MCF 10A (cell line): ENCODE data around the gene URB2. TPM values are rescaled to one million over a fixed set of nuclear protein-coding genes. Genes with fewer than 3 reads are reported as not detected.
A peak's percentile ranks its signal among the peaks of the same experiment; 100 is the strongest.

Experiments used
- BruUV-seq: library from RNA; stranded (reverse); fragments of 400-500 nt; replicated peaks from 2 replicates; lab custom pipeline; 2021; lab: Mats Ljungman, UMichigan
- CTCF ChIA-PET: fragments of 300-600 bp; sonication (Branson Sonifier 250); formaldehyde crosslinking; extraction: SDS; loops from one replicate; lab custom pipeline; 2021; ENCODE audit warnings: antibody characterized with exemption, inconsistent platforms; lab: Yijun Ruan, JAX
- POLR2A ChIA-PET: fragments of 300-600, 350-650 bp; sonication (Branson Sonifier 250); formaldehyde crosslinking; extraction: SDS; loops from one replicate; lab custom pipeline; 2020; ENCODE audit warnings: antibody characterized with exemption, inconsistent platforms; lab: Yijun Ruan, JAX
- DNase-seq: peaks from one replicate; pipeline ENCODE4 v3.0.0-alpha.2; 2018; ENCODE audit not compliant: unreplicated experiment
- H3K27ac Mint-ChIP-seq: one replicate; pipeline ENCODE4 v1.8.0; 2022; ENCODE audit warnings: mild to moderate bottlenecking, low read depth, mixed read lengths; ENCODE audit not compliant: unreplicated experiment
- H3K27me3 Mint-ChIP-seq: one replicate; pipeline ENCODE4 v1.8.0; 2022; ENCODE audit warnings: mixed read lengths; ENCODE audit not compliant: insufficient read depth, unreplicated experiment
- H3K36me3 Mint-ChIP-seq: one replicate; pipeline ENCODE4 v1.8.0; 2022; ENCODE audit warnings: mild to moderate bottlenecking, moderate library complexity, mixed read lengths; ENCODE audit not compliant: insufficient read depth, unreplicated experiment
- H3K4me1 Mint-ChIP-seq: one replicate; pipeline ENCODE4 v1.8.0; 2022; ENCODE audit warnings: mixed read lengths; ENCODE audit not compliant: insufficient read depth, unreplicated experiment
- H3K4me3 Mint-ChIP-seq: one replicate; pipeline ENCODE4 v1.8.0; 2022; ENCODE audit warnings: mild to moderate bottlenecking, moderate library complexity, mixed read lengths; ENCODE audit not compliant: unreplicated experiment
- H3K9me3 Mint-ChIP-seq: one replicate; pipeline ENCODE4 v1.8.0; 2022; ENCODE audit warnings: mixed read lengths; ENCODE audit not compliant: unreplicated experiment
- intact Hi-C: fragments of 100-400 bp; cut with micrococcal nuclease; formaldehyde crosslinking; loops from 2 replicates; pipeline ENCODE4 v1.14.1; 2022
- total RNA-seq: library from RNA; stranded (reverse); gene quantifications from 2 replicates; pipeline ENCODE4 v1.2.3, GENCODE V29; 2022
- TF ChIP-seq, protein P1 (sequence below): fragments of 200-600 bp; IDR thresholded peaks from one replicate; pipeline ENCODE4 v1.8.0; 2022; ENCODE audit warnings: antibody characterized with exemption, mild to moderate bottlenecking; ENCODE audit not compliant: unreplicated experiment

URB2 gene
- total RNA-seq, 1 experiment from 2014 or later = 35.5 TPM

DNA sequence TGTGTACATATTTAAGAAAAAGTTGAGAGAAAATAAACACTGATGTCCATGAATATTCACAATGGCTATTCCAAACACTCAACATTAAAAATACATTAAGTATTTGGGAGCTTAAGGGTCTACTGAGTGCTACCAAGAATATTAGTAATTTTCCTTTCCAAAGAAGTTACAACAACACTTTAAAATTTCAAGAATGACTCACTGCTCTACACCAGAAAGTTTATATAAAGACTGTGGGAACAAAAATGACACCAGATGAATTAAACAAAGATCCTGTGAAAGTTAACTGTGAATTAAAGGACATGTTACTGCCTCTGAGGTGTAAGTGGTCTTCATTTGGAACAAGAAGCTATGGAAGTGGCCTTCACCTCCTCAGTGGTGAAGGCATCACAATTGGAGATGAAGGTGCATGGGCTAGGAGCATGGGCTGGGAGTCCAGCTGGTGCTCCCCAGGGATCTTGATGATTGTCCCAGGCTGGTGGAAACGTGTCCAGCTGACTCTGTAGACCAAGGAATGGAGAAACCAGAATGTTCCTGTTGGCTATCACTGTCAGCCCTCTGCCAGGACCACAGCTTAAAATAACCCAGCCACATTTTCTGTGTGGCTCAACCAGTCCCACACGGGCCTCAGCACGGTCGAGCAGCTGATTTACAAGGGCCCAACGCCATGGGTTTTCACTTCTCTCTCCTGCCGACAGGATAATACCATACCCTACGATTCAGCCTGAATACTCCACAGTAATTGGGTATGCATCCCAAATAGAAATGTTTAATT lies 28.9 kb upstream of the URB2 start:
- H3K4me1 Mint-ChIP-seq = peaks cover 30% of the 10 kb centered on the region
- H3K4me3 Mint-ChIP-seq = no peak overlapping the region
- H3K9me3 Mint-ChIP-seq = no peaks in the 10 kb centered on the region
- TF ChIP-seq, protein P1, sequence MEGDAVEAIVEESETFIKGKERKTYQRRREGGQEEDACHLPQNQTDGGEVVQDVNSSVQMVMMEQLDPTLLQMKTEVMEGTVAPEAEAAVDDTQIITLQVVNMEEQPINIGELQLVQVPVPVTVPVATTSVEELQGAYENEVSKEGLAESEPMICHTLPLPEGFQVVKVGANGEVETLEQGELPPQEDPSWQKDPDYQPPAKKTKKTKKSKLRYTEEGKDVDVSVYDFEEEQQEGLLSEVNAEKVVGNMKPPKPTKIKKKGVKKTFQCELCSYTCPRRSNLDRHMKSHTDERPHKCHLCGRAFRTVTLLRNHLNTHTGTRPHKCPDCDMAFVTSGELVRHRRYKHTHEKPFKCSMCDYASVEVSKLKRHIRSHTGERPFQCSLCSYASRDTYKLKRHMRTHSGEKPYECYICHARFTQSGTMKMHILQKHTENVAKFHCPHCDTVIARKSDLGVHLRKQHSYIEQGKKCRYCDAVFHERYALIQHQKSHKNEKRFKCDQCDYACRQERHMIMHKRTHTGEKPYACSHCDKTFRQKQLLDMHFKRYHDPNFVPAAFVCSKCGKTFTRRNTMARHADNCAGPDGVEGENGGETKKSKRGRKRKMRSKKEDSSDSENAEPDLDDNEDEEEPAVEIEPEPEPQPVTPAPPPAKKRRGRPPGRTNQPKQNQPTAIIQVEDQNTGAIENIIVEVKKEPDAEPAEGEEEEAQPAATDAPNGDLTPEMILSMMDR = no peak
- H3K36me3 Mint-ChIP-seq = peaks cover 81% of the 10 kb centered on the region
- ChIA-PET POLR2A (interaction anchor here (1.2 to 3.0 kb wide), 4 partner anchors 14 to 38 kb away, joined by 3 to 16 read pairs (median 4); partner anchors contain the start of genes ABCB10, TAF5L and URB2), CTCF (interaction anchor here (0.5 to 1.1 kb wide), 4 partner anchors 14 to 423 kb away, joined by 3 to 5 read pairs (median 3); no protein-coding TSS in a partner anchor)
- intact Hi-C loops = no loop called here
- H3K27me3 Mint-ChIP-seq = no peaks in the 10 kb centered on the region
- peak; percentile 34 for DNase-seq
- no TSS peak for BruUV-seq
- H3K27ac Mint-ChIP-seq = peak overlapping the region; percentile 57

DNA sequence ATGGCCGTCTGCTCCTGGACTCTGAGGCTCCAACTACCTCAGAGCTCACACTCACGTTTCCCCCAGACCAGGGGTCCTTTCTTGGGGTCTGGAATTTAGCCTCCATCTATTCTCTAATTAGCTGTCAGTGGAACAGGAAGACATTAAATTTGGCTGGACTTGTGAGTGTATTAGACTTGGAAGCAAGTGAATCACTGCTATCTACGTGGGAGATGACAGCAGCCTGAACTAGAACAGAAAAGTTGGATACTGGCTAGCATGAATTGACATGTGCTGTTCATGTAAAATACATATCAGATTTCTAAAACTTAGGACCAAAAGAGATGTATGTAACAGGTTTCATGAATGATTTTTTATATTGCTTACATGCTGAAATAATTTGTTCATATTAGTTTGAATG lies 28.2 kb upstream of the URB2 start:
- peaks cover 30% of the 10 kb centered on the region for H3K4me1 Mint-ChIP-seq
- ChIA-PET POLR2A (interaction anchor here (0.5 to 3.0 kb wide), 3 partner anchors 14 to 536 kb away, joined by 3 to 16 read pairs (median 4); partner anchors contain the start of genes TAF5L and URB2), CTCF (interaction anchor here (0.6 to 0.9 kb wide), 4 partner anchors 9 to 40 kb away, joined by 3 to 5 read pairs (median 4); no protein-coding TSS in a partner anchor)
- intact Hi-C loops = no loop called here
- H3K4me3 Mint-ChIP-seq = no peak overlapping the region
- BruUV-seq = no TSS peak
- TF ChIP-seq, protein P1 = no peak
- no peaks in the 10 kb centered on the region for H3K27me3 Mint-ChIP-seq
- H3K9me3 Mint-ChIP-seq = no peaks in the 10 kb centered on the region
- peaks cover 81% of the 10 kb centered on the region for H3K36me3 Mint-ChIP-seq
- DNase-seq = no peak
- peak overlapping the region; percentile 57 for H3K27ac Mint-ChIP-seq

DNA sequence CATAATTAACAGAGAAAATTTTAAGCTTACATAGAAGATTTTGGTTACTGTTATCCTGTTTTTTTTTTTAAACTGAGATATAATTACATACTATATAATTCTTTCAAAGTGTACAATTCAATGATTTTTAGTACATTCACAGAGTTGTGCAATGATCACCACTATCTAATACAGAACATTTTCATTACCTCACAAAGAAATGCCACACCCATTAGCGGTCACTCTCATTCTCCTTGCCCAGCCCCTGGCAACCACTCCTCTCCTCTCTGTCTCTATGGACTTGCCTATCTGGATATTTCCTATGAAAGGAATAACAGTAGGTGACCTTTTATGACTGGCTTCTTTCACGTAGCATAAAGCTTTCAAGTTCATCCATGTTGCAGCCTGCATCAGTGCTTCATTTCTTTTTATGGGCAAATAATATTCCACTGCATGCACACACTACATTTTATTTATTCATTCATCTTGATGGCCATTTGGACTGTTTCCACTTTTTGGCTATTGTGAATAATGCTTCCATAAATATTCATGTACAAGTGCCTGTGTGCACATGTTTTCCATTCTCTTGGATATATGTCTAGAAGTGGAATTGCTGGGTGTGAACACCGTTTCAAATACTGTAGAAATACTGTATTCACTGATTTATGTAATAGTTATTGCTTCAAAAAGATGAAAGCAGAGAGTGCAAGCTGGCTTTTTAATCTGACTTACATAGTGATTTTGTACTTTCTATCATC lies 26.7 kb upstream of the URB2 start:
- POLR2A ChIA-PET = interaction anchor here (3.6 to 3.7 kb wide), 2 partner anchors 26 to 41 kb away, joined by 21 to 22 read pairs; partner anchors contain the start of genes ABCB10, TAF5L and URB2
- TF ChIP-seq, protein P1 = no peak
- intact Hi-C loops = no loop called here
- BruUV-seq = TSS peak; percentile 3
- peak; percentile 41 for DNase-seq
- Mint-ChIP-seq H3K27me3 (no peaks in the 10 kb centered on the region), H3K4me1 (peaks cover 30% of the 10 kb centered on the region), H3K9me3 (no peaks in the 10 kb centered on the region), H3K36me3 (peaks cover 81% of the 10 kb centered on the region), H3K4me3 (no peak overlapping the region), H3K27ac (peak overlapping the region; percentile 3)
- CTCF ChIA-PET = interaction anchor here (0.6 to 3.4 kb wide), 5 partner anchors 13 to 710 kb away, joined by 3 to 20 read pairs (median 4); partner anchors contain the start of gene ABCB10
